Lower lobe of right lung (tissue), 2 donors: ENCODE results near the gene WDR27. TPM values are rescaled to one million over a fixed set of nuclear protein-coding genes. Genes with fewer than 3 reads are reported as not detected.
"Not testable (repeated sequence)": the region's sequence is repeated elsewhere in the genome, so short reads cannot be mapped to it uniquely, and the experiment has no call there.

Experiments
- ATAC-seq, 2 donors: fragments of 200-7000 bp; cut with Tn5 transposase; one replicate each; pipeline ENCODE4 v1.9.1; 2020 to 2022; ENCODE audit warnings: mild to moderate bottlenecking in 2 of 2, moderate library complexity in 2 of 2
- DNase-seq: peaks from one replicate; pipeline ENCODE4 v3.0.0-alpha.2; 2020
- H3K27ac ChIP-seq: fragments of 200-600 bp; one replicate; pipeline ENCODE4 v1.8.0; 2022
- H3K27me3 ChIP-seq: fragments of 200-600 bp; one replicate; pipeline ENCODE4 v1.8.0; 2022; ENCODE audit warnings: low read depth
- H3K36me3 ChIP-seq: fragments of 200-600 bp; one replicate; pipeline ENCODE4 v1.8.0; 2022; ENCODE audit warnings: mild to moderate bottlenecking
- H3K4me1 ChIP-seq: fragments of 200-600 bp; one replicate; pipeline ENCODE4 v1.8.0; 2022
- H3K4me3 ChIP-seq: fragments of 200-600 bp; one replicate; pipeline ENCODE4 v1.8.0; 2022; ENCODE audit warnings: mild to moderate bottlenecking
- H3K9me3 ChIP-seq: fragments of 200-600 bp; one replicate; pipeline ENCODE4 v1.8.0; 2022
- intact Hi-C: fragments of 100-400 bp; cut with DNase I; formaldehyde crosslinking; loops from one replicate; pipeline ENCODE4 v1.11.0; 2022
- total RNA-seq: library from RNA; stranded (reverse); fragmentation: NEBNext Ultra II Directional; extraction: Animal tissue kit (Norgen Biotek cat#: 25700); gene quantifications from one replicate; pipeline ENCODE4 v1.2.1, GENCODE V29; 2021
- TF ChIP-seq, protein P1 (sequence below): fragments of 200-600 bp; IDR thresholded peaks from one replicate; pipeline ENCODE4 v1.8.0; 2022; ENCODE audit warnings: antibody characterized with exemption, mild to moderate bottlenecking
- donor health status: DM: no; HTN: yes; CAD: no; lungs with severe emphysema.

Gene WDR27
- total RNA-seq, 1 donor from 2014 or later, result 38.0 TPM

DNA sequence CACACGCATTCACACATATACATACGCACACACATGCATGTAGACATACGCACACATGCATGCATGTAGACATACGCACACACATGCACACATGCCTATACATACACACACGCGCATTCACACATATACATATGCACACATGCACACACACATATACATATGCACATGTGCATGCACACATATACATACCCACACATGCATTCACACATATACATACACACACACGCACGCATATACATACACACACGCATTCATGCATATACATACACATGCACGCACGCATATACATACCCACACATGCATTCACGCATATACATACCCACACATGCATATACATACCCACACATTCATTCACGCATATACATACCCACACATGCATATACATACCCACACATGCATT lies 80.5 kb downstream of the WDR27 start:
- Histone ChIP-seq H3K9me3 (no peaks in the 10 kb centered on the region), H3K27ac (no peak overlapping the region), H3K4me3 (no peak overlapping the region), H3K27me3 (no peaks in the 10 kb centered on the region), H3K4me1 (no peaks in the 10 kb centered on the region), H3K36me3 (peaks cover 14% of the 10 kb centered on the region)
- intact Hi-C loops, result no loop called here
- ATAC-seq (no peak), DNase-seq (no peak)
- TF ChIP-seq, protein P1, sequence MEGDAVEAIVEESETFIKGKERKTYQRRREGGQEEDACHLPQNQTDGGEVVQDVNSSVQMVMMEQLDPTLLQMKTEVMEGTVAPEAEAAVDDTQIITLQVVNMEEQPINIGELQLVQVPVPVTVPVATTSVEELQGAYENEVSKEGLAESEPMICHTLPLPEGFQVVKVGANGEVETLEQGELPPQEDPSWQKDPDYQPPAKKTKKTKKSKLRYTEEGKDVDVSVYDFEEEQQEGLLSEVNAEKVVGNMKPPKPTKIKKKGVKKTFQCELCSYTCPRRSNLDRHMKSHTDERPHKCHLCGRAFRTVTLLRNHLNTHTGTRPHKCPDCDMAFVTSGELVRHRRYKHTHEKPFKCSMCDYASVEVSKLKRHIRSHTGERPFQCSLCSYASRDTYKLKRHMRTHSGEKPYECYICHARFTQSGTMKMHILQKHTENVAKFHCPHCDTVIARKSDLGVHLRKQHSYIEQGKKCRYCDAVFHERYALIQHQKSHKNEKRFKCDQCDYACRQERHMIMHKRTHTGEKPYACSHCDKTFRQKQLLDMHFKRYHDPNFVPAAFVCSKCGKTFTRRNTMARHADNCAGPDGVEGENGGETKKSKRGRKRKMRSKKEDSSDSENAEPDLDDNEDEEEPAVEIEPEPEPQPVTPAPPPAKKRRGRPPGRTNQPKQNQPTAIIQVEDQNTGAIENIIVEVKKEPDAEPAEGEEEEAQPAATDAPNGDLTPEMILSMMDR, result no peak

DNA sequence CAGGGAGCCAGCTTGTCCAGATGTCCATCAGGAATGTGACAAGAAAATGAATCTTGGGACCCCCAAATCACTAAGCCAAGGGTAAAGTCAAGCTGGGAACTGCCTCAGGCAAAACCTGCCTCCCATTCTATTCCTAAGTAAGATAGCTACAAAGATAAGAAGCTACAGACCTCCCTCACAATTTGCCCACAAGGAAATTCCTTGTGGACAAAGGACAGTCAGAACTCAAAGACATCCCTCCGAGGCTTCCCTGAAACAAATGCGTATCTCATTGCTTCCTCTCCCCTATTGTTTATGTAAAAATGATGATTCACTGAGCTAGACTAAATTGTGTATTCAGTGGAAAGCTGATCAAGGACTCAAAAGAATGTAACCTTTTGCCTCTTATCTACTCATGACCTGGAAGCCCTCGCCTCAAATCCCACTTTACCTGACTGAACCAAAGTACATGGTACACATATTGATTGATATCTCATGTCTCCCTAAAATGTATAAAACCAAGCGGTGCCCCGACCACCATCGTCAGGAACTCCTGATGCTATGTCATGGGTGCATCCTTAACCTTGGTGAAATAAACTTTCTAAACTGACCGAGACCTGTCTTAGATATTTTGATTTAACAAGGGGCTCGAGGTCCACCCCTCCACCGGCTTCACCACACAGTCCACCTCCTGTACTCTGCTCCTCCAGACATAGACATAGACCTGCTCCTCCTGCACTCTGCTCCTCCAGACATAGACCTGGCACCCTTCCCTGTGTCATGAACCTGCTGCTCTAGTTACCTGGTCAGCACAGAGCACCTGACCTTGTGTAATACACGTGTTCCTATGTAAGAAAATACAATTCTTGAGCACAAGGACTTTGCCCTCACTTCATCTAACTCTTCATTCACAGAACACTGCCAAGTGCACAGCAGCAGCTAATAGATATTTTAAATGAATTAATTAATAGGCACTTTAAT lies 81.4 kb downstream of the WDR27 start:
- no peak overlapping the region for H3K27ac ChIP-seq
- peaks cover 5% of the 10 kb centered on the region for H3K36me3 ChIP-seq
- no peaks in the 10 kb centered on the region for H3K4me1 ChIP-seq
- H3K27me3 ChIP-seq, result no peaks in the 10 kb centered on the region
- intact Hi-C loops, result no loop called here
- TF ChIP-seq, protein P1, result no peak
- peak; percentile 21 for DNase-seq
- H3K4me3 ChIP-seq, result no peak overlapping the region
- ATAC-seq, result no peak
- peaks cover 5% of the 10 kb centered on the region for H3K9me3 ChIP-seq

DNA sequence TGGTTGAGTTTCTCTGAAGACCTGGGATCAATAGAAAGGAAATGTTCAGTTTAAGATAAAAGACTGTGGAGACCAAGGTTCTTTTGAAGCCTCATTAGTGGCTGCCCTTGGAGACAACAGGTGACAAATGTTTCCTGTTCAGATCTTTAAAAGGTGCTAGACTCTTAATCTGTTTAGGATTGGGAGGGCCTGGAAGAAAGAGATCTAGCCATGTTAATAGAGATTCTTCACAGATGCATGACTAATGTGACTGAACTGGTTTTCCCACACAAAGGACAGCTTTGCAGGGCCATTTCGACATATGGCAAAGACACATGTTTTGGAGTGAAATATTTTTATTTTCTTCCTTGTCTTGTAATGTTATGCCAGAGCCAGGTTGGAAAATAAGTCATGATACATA lies 82.2 kb downstream of the WDR27 start:
- Histone ChIP-seq H3K27me3 (no peaks in the 10 kb centered on the region), H3K36me3 (no peaks in the 10 kb centered on the region), H3K9me3 (peaks cover 5% of the 10 kb centered on the region), H3K4me1 (no peaks in the 10 kb centered on the region), H3K27ac (no peak overlapping the region), H3K4me3 (no peak overlapping the region)
- no peak for ATAC-seq
- TF ChIP-seq, protein P1, result no peak
- DNase-seq, result no peak
- intact Hi-C loops, result no loop called here

GRCh38 chr6:169618526-169619490 lies 83.0 kb downstream of the WDR27 start:
- intact Hi-C loops, result no loop called here
- Histone ChIP-seq H3K4me3 (no peak overlapping the region), H3K9me3 (peaks cover 5% of the 10 kb centered on the region), H3K36me3 (no peaks in the 10 kb centered on the region), H3K27me3 (no peaks in the 10 kb centered on the region), H3K4me1 (no peaks in the 10 kb centered on the region), H3K27ac (no peak overlapping the region)
- TF ChIP-seq, protein P1, result no peak
- ATAC-seq (no peak), DNase-seq (no peak)

GRCh38 chr6:169617562-169617961 lies 84.3 kb downstream of the WDR27 start:
- Histone ChIP-seq H3K4me1 (no peaks in the 10 kb centered on the region), H3K36me3 (no peaks in the 10 kb centered on the region), H3K4me3 (no peak overlapping the region), H3K9me3 (peaks cover 5% of the 10 kb centered on the region), H3K27me3 (no peaks in the 10 kb centered on the region), H3K27ac (no peak overlapping the region)
- ATAC-seq (no peak), DNase-seq (no peak)
- TF ChIP-seq, protein P1, result no peak
- intact Hi-C loops, result no loop called here

DNA sequence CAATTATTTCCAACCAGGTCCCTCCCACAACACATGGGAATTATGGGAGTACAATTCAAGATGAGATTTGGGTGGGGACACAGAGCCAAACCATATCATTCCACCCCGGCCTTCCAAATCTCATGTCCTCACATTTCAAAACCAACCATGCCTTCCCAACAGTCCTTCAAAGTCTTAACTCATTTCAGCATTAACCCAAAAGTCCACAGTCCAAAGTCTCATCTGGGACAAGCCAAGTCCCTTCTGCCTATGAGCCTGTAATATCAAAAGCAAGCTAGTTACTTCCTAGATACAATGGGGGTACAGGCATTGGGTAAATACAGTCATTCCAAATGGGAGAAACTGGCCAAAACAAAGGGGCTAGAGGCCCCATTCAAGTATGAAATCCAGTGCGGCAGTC lies 93.2 kb downstream of the WDR27 start:
- H3K27ac ChIP-seq, H3K4me1 ChIP-seq, H3K9me3 ChIP-seq, ATAC-seq, H3K36me3 ChIP-seq, intact Hi-C loops, H3K27me3 ChIP-seq, DNase-seq, H3K4me3 ChIP-seq: not testable (repeated sequence)
